ENCODE data around the gene KRTAP12-2.

GRCh38 chr21:44632067-44632466 is 34.7 kb downstream of the KRTAP12-2 start:
- TF ChIP-seq CTCF (IDR thresholded peaks at IDR 0.05) (no peak), POLR2A (IDR thresholded peaks at IDR 0.05) (no peak)

Measured in lower leg skin (tissue), 3 donors.